ENCODE measurements around the gene CEACAM8.
"Not testable (repeated sequence)": the region's sequence is repeated elsewhere in the genome, so short reads cannot be mapped to it uniquely, and the experiment has no call there.

CEACAM8 gene

GRCh38 chr19:42594617-42595489 is at the start of gene CEACAM8:
TSS of gene CEACAM8 (minus strand) at chr19:42594924. CDS start at chr19:42594828, 96 bp downstream.
- no peak for DNase-seq

GRCh38 chr19:42639324-42640092 is 44.8 kb upstream of the CEACAM8 start:
- DNase-seq = not testable (repeated sequence)

GRCh38 chr19:42635233-42635539 is 40.5 kb upstream of the CEACAM8 start:
- DNase-seq = no peak

GRCh38 chr19:42634409-42635232 is 39.9 kb upstream of the CEACAM8 start:
- DNase-seq = peak in 2 of 58 donors; percentile 4 to 7

- no peak for DNase-seq
Observed at GRCh38 chr19:42629191-42629590, 34.5 kb upstream of the CEACAM8 start.

- no peak for DNase-seq
Observed at GRCh38 chr19:42628411-42629140, 33.9 kb upstream of the CEACAM8 start.

GRCh38 chr19:42627916-42628315 is 33.2 kb upstream of the CEACAM8 start:
- DNase-seq = no peak

GRCh38 chr19:42626181-42626580 is 31.5 kb upstream of the CEACAM8 start:
- no peak for DNase-seq

- no peak for DNase-seq
Observed at GRCh38 chr19:42619271-42619670, 24.5 kb upstream of the CEACAM8 start.

GRCh38 chr19:42613666-42614065 is 18.9 kb upstream of the CEACAM8 start:
- no peak for DNase-seq

- DNase-seq = not testable (repeated sequence)
Observed at GRCh38 chr19:42610401-42610915, 15.7 kb upstream of the CEACAM8 start.

- peak in 44 of 58 donors; percentile 3 to 73 (median 30) for DNase-seq
Observed at GRCh38 chr19:42606660-42607351, 12.1 kb upstream of the CEACAM8 start.

- no peak for DNase-seq
Observed at GRCh38 chr19:42601811-42602443, 7.2 kb upstream of the CEACAM8 start.

GRCh38 chr19:42596391-42597072 is 1.8 kb upstream of the CEACAM8 start:
- peak in 22 of 58 donors; percentile 0 to 38 (median 6) for DNase-seq

- no peak for DNase-seq
Observed at GRCh38 chr19:42595550-42596172, 937 bp upstream of the CEACAM8 start.

GRCh38 chr19:42589792-42590191 is 4.9 kb downstream of the CEACAM8 start:
- no peak for DNase-seq

- DNase-seq = no peak
Observed at GRCh38 chr19:42584466-42584865, 10.3 kb downstream of the CEACAM8 start.

- DNase-seq = no peak
Observed at GRCh38 chr19:42577016-42577415, 17.7 kb downstream of the CEACAM8 start.

Measured in anterior cingulate cortex (tissue), 58 donors.